GM12891 (cell line): ENCODE results near the gene PLAC8.

Experiments used
- POLR2A ChIP-seq: IDR thresholded peaks from 2 replicates; pipeline ENCODE4 v1.6.1; 2011; ENCODE audit warnings: low read depth, low read length, control low read depth
- POLR2AphosphoS5 ChIP-seq: IDR thresholded peaks from 2 replicates; pipeline ENCODE4 v1.6.1; 2011; ENCODE audit warnings: low read depth, low read length, control low read depth
- SPI1 ChIP-seq: IDR thresholded peaks from 2 replicates; pipeline ENCODE4 v1.6.1; 2011; ENCODE audit warnings: low read depth, low read length, control low read depth
- TAF1 ChIP-seq: IDR thresholded peaks from 2 replicates; pipeline ENCODE4 v1.6.1; 2011; ENCODE audit warnings: low read depth, low read length, control low read depth

DNA sequence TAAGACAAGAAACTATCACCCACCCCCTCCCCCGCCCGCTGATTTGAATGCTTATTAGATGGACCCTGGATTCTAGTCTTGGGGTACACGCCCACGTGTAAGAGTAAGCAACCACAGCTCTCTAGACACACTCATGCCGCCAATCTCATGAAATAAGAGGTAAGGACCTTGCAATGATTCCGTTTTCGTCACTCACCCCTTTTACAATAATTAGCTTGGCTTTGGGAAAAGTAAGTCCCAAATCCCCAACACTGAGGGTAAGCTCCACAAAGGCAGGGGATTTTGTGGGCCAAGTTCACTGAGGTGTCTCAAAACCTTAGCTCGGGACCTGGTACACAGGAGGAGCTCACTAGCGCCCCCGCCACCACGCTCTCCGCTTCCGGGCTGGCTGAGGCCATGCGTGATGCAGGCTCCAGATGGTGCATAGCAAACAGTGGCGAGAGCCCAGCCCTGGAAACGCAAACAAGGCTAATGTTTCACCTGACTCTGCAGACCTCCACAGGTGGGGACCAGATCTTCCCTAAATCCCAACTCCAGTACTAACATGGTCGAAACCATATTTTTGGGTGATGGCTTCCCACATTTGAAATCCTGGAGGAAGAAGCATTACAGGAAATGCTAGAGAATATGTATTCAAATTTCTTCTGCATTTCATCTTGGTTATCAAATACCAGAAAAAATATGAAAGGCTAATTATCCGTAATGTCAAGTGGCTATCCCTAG is 4.1 kb downstream of the PLAC8 start:
- TF ChIP-seq POLR2A (peak; percentile 31; the same call in 1 of the 2 replicates), TAF1 (no peak), POLR2AphosphoS5 (peak; percentile 51; the same call in 1 of the 2 replicates), SPI1 (no peak)
